MM.1S (cell line): ENCODE measurements around the gene VPS33B.

Experiments
- CTCF ChIP-seq: fragments of 300-600 bp; sonication (generic); IDR thresholded peaks from 2 replicates; pipeline ENCODE4 v1.5.1; 2016; ENCODE audit warnings: antibody characterized with exemption, low read length, mixed read lengths
- EZH2 ChIP-seq: fragments of 300-600 bp; sonication (generic); optimal IDR thresholded peaks from 2 replicates; pipeline ENCODE3; 2017; ENCODE audit warnings: low read depth, mild to moderate bottlenecking, antibody characterized with exemption, low read length, mixed read lengths

- TF ChIP-seq CTCF (no peak), EZH2 (no peak)
Measured at GRCh38 chr15:90968434-90968833, 54.0 kb downstream of the VPS33B start.
